ENCODE data around the gene AMPD2.

Gene AMPD2

DNA sequence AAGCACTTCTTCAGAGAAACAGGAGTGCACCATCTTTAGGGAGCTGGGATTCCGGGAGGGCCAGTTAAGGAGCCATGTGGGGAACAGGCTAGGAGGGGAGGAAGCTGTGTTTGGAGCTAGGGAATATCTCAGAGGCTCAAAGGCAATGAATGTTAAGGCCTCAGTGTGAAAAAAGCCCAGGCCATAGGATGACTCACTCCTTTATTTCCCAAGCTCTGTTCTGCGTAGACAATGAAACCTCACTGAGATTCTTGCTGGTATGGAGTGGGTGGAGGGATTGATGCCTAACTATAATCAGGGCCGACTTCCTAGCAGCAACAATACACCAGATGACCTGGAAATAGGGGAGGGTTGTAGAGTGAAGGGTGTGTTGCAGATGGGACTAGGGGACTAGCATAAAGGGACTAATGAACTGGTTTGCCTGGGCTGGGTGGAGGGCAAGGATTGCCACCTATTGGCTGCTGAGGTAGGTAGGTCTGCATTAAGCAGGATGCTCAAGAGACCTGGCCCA, 2.3 kb upstream of the AMPD2 start:
- DNase-seq (ENCODE audit: low read depth): no peak

- DNase-seq (ENCODE audit: low read depth): no peak
Measured at GRCh38 chr1:109618661-109619575, 719 bp upstream of the AMPD2 start.

DNA sequence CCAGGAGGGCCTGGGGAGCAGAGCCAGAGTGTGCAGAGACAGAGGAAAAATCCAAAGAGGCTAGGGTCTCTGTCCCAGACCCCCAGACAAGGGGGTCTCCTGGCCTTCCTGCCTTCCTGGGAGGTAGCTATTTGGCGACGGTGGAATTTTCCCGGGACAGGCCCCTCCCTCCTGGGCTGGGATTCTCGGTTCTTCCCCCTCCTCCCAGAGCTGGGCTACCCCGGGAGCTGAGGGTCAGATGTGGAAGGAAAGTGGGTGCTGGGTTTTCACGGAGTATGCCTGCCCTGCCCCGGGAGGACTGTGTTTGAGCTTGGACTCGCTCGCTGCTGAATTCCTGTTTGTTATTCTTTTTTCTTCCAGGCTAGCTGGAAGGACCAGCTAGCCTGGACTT, 759 bp downstream of the AMPD2 start:
- DNase-seq (ENCODE audit: low read depth): no peak

GRCh38 chr1:109620841-109621286, 1.2 kb downstream of the AMPD2 start:
- DNase-seq (ENCODE audit: low read depth): peak; percentile 95

DNA sequence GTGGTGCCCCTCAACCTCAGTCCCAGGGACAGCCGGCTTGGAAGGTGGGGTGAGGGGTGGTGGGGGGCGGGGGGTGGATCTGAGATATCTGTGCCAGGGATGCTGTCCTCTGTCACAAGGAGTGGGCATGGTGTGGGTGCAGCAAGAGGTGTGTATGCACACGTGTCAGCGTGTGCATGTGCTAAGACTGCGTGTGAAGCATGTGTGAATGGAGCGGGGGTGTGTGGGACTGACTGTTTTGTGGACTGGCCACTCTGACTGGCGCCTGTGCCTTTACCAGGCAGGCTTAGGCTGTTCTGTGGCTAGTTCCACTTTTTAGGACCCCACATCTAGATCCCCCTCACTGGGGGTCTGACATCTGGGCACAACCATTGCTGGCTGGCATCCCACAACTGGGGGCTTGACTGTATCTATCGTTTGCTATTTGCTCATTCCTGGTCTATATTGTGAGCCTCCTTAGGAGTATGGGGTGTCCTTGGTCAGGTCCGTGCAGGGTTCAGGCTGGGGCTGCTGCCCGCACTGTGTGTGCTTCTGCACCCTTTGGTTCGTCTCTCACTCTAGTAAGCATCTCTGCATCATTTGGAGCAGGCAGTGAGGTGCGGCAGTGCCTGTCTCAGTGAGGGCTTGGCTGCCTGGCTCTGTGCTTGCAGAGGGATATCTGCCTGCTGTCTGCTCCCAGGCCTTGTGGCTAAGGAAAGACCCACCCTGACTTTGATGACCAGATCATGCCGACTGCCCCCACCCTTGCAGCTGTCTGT, 1.9 kb downstream of the AMPD2 start:
- DNase-seq (ENCODE audit: low read depth): no peak

DNA sequence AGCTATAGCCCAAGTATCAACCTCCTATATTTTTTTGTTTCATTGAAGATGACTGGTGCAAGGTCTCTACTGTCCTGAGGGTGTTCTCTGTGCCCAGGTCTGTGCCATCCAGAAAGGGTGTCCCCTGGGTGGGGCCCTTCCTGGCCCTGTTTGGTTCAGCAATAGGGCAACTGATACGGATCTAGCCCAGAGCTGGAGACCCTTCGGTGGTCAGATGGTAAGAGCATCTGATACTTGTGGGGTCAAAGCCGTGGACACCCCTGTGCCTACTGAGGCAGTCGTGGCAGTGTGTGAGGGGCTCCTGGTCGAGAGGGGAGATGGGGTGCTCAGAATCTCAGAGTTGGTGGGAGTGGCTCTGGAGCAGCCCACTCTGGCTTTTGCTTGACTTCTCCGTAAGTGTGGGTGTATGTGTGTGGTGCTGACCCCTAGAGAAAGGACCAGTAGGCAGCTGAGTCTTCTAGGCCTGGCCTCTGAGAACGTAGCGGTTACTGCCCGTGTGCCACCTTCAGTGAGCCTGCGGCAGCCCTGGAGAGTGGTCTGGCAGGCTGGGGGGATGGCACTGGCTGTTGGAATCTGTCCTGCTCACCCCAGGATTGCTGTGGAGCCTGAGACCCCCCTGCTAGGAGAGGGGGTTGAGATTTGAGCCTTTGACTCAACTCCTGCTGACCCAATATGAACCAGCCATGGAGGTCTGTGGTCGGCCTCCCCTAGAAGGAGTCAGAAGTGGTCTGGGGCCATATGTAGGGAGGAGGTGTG, 2.7 kb downstream of the AMPD2 start:
- DNase-seq (ENCODE audit: low read depth): no peak

GRCh38 chr1:109622895-109623294, 3.3 kb downstream of the AMPD2 start:
- DNase-seq (ENCODE audit: low read depth): no peak

- no peak for DNase-seq (ENCODE audit: low read depth)
Measured at GRCh38 chr1:109623601-109624161, 4.0 kb downstream of the AMPD2 start.

DNA sequence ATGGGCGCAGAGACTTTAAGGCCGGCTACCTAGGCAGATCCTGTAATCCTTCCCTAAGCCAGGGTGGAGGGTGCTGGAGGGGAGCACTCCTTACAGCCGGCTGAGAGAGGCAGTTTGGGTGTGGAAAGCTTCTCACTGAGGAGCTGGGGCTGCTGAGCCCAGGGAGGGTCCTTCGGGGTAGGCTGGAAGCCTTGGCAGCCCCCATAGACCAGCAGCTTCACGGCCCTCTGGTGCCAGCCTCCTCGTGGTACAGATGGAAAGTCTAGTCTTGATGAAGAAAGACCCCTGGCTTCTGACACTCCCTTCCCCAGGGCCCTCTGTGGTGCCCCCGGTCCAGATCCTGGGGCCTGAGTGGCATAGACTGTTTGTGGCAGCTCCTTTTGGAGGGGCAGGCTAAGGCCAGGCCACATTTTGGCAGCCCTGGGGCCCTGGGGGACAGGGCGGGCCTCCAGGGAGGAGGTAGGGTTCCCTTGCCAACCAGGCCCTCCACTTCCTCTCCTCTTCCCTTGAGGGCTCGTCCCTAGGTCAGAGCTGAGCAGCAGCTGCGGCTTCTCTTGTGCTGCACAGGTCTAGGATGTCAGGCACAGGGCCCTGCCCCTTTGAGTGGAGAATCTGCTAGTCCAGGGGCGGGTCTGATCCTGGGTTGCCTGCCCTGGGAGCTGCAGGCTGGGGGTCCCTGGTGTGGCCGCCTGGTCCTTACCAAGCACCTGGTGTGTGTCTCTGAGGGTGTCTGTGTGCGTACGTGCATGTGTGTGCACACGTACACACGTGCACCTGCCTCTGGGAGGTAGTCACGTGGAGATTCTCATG, 4.8 kb downstream of the AMPD2 start:
- no peak for DNase-seq (ENCODE audit: low read depth)

GRCh38 chr1:109625176-109625575, 5.5 kb downstream of the AMPD2 start:
- no peak for DNase-seq (ENCODE audit: low read depth)

GRCh38 chr1:109625601-109626560, 6.2 kb downstream of the AMPD2 start:
- no peak for DNase-seq (ENCODE audit: low read depth)

DNA sequence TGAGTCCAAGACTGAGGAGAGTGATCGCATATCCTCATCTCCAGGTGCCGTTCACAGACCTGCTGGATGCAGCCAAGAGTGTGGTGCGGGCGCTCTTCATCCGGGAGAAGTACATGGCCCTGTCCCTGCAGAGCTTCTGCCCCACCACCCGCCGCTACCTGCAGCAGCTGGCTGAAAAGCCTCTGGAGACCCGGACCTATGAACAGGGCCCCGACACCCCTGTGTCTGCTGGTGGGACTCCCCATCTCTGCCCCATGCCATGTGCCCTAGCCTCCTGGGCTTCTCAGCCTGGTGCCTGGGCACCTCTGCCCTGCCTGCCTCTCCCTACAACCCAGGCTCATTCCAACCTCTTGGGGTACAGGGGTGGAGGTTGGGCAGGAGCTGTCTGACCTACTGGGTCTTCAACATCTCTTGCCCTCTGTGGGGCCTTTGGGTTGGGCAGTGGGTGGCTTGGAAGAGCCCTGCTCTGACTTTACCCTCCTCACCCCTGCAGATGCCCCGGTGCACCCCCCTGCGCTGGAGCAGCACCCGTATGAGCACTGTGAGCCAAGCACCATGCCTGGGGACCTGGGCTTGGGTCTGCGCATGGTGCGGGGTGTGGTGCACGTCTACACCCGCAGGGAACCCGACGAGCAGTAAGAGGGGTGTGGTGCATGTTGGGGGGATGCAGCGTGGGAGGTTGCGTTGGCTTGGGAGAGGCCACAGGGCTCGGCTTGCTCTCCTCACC, 7.2 kb downstream of the AMPD2 start:
- no peak for DNase-seq (ENCODE audit: low read depth)

DNA sequence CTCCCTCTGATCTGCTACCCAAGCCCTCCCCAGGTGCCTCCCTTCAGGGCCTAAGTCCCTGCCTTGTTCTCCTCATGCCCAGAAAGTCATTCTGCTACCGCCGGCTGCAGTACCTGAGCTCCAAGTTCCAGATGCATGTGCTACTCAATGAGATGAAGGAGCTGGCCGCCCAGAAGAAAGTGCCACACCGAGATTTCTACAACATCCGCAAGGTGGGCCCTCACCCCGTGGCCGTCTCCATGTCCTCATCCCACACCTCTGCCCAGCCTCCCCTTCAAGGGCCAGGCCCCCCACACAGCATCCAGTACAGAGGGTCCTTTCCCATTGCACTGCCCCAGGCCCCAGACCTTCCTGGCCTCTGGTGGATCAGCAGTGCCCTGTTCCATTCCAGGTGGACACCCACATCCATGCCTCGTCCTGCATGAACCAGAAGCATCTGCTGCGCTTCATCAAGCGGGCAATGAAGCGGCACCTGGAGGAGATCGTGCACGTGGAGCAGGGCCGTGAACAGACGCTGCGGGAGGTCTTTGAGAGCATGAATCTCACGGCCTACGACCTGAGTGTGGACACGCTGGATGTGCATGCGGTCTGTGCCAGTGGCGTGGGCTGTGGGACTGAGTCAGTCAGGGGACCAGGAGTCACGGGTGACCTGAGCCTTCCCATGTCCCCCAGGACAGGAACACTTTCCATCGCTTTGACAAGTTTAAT, 8.2 kb downstream of the AMPD2 start:
- no peak for DNase-seq (ENCODE audit: low read depth)

DNA sequence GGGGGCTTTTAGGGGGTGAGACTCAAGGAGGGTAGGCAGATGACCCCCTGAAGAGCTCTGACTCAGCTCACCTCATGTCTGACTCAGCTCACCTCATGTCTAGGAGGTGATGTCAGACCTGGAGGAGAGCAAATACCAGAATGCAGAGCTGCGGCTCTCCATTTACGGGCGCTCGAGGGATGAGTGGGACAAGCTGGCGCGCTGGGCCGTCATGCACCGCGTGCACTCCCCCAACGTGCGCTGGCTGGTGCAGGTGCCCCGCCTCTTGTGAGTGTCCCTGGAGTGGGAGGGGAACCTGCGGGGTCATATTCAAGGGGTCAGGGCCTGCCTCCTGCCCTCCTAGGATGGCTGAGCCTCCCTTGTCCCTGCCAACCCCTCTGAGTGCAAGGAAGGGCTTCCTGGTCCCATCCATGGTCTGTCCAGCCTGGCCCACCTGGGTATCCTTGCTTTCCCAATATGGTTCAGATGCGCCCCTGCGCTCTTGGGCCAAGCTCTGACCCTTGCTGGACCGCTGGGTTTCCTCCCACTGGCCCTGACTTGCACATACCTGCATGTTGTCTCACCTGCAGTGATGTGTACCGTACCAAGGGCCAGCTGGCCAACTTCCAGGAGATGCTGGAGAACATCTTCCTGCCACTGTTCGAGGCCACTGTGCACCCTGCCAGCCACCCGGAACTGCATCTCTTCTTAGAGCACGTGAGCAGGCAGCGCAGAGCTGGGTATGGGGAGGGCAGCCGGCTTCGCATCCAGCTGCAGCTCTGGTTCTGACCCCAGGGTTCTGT, 9.1 kb downstream of the AMPD2 start:
- no peak for DNase-seq (ENCODE audit: low read depth)

DNA sequence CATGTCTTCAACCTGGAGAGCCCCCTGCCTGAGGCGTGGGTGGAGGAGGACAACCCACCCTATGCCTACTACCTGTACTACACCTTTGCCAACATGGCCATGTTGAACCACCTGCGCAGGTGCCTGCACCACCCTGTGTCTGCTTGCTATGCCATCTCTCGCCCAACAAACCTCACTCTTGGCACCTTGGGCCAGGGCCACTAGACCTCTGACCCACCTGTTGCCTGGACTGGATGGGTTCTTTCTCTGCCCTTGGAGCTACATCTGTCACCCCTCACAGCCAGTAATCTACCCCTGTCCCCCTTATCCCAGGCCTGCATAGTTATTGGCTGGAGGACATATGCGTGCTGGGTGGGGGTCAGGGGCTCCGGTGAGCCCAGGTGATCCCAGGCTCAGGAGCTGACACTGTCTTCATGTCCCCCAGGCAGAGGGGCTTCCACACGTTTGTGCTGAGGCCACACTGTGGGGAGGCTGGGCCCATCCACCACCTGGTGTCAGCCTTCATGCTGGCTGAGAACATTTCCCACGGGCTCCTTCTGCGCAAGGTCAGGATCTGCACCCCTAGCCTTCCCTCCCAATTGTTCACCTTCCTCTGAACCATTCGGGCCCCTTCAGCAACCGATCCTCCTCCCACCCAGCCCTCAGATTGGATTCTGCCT, 9.9 kb downstream of the AMPD2 start:
- DNase-seq (ENCODE audit: low read depth): no peak

GRCh38 chr1:109630081-109630897, 10.7 kb downstream of the AMPD2 start:
- no peak for DNase-seq (ENCODE audit: low read depth)

Measured in T follicular helper cell (primary cell).